ENCODE data around the gene FCHSD2.

FCHSD2 gene

DNA sequence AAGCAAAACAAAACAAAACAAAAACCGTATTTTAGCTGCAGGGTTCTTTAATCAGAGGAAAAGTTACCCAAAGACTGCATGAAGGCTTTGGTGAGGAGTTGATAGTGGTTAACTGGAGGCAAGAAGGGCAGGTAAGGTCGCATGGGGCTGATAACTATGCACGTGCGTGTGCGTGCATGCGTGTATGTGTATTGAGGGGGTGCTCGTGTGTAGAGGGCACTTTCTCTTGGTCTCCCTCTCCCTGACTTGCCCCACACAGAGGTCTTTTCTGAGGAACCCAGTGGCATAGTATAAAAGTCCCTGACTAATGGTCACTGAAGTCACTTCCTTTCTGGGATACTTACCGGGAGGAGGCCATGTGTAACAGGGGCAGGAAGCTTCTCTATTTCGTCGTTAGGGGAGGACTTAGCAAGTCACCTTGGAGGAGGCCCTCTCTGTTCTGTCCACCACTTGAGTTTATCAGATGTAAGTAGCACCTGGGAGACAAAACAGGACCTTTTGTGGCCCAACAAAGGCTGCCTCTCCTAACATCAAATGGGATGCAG, 20.1 kb upstream of the FCHSD2 start:
- H2AFZ ChIP-seq (ENCODE audit: low read length), result no peak overlapping the region
- no peak overlapping the region for H3K4me3 ChIP-seq (ENCODE audit: low read depth, low read length, poor library complexity, severe bottlenecking)
- H3K4me2 ChIP-seq (ENCODE audit: low read length), result no peak overlapping the region
- H3K9ac ChIP-seq (ENCODE audit: low read length), result no peak overlapping the region
- no peaks in the 10 kb centered on the region for H3K9me3 ChIP-seq (ENCODE audit: low read length)
- no peaks in the 10 kb centered on the region for H3K36me3 ChIP-seq (ENCODE audit: insufficient read depth, low read length)
- H3K27me3 ChIP-seq (ENCODE audit: insufficient read depth, low read length), result no peaks in the 10 kb centered on the region
- peak overlapping the region; percentile 36 for H3K27ac ChIP-seq (ENCODE audit: low read depth, low read length, poor library complexity, severe bottlenecking)
- peaks cover 57% of the 10 kb centered on the region for H3K4me1 ChIP-seq (ENCODE audit: insufficient read depth, low read length, severe bottlenecking)
- TF ChIP-seq, protein P1, sequence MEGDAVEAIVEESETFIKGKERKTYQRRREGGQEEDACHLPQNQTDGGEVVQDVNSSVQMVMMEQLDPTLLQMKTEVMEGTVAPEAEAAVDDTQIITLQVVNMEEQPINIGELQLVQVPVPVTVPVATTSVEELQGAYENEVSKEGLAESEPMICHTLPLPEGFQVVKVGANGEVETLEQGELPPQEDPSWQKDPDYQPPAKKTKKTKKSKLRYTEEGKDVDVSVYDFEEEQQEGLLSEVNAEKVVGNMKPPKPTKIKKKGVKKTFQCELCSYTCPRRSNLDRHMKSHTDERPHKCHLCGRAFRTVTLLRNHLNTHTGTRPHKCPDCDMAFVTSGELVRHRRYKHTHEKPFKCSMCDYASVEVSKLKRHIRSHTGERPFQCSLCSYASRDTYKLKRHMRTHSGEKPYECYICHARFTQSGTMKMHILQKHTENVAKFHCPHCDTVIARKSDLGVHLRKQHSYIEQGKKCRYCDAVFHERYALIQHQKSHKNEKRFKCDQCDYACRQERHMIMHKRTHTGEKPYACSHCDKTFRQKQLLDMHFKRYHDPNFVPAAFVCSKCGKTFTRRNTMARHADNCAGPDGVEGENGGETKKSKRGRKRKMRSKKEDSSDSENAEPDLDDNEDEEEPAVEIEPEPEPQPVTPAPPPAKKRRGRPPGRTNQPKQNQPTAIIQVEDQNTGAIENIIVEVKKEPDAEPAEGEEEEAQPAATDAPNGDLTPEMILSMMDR (IDR thresholded peaks at IDR 0.05; ENCODE audit: low read length), result no peak
- no peak for TF ChIP-seq EZH2 (IDR thresholded peaks at IDR 0.05; ENCODE audit: borderline replicate concordance, low read length)
- no peaks in the 10 kb centered on the region for H3K79me2 ChIP-seq (ENCODE audit: insufficient read depth, low read length)
- H3K9me2 ChIP-seq (ENCODE audit: low read depth, low read length), result no peaks in the 10 kb centered on the region
- no peaks in the 10 kb centered on the region for H4K20me1 ChIP-seq (ENCODE audit: insufficient read depth, low read length)
- no peaks in the 10 kb centered on the region for H3F3A ChIP-seq (ENCODE audit: insufficient read depth, low read length)

DNA sequence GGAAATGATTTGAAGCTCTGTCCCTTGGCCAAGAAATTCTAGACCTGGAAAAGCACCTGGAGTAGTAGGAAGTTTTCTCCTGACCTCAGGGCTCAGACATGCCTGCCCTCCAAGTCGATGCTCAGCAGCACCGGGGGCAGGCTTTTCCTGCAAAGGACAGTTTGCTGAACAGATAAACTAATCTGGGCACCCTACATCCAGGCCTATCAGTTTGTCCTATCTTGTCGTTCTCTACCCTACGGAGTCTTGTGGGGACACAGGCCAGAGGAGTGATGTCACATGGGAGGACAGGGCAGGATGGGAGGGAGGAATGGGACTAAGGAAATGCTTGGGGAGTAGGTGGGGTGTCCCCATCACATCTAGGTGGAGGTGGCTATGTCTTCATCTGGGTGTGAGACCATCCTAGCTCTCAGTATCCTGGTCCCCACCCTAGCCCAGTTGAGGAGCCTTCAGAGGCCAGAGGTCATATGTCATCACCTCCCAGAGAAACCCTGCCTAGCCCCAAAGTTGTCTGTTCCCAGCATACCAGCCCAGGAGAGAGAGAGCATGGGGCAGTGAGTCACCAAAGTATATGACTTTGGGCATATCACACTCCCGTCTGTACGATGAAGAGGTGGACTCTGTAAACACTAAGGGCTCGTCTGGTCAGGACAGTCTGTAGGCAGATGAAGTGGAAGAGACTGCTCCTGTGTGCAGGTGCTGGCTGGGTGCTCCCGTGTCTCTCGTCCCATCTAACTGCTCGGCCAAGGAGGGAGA, 18.1 kb upstream of the FCHSD2 start:
- Histone ChIP-seq H3K4me2 (ENCODE audit: low read length) (no peak overlapping the region), H3K9me2 (ENCODE audit: low read depth, low read length) (no peaks in the 10 kb centered on the region), H3K9ac (ENCODE audit: low read length) (no peak overlapping the region), H3K27me3 (ENCODE audit: insufficient read depth, low read length) (no peaks in the 10 kb centered on the region), H3K79me2 (ENCODE audit: insufficient read depth, low read length) (no peaks in the 10 kb centered on the region), H3K27ac (ENCODE audit: low read depth, low read length, poor library complexity, severe bottlenecking) (peak overlapping the region; percentile 6), H3K36me3 (ENCODE audit: insufficient read depth, low read length) (no peaks in the 10 kb centered on the region), H3K4me1 (ENCODE audit: insufficient read depth, low read length, severe bottlenecking) (peaks cover 68% of the 10 kb centered on the region), H3K9me3 (ENCODE audit: low read length) (no peaks in the 10 kb centered on the region), H2AFZ (ENCODE audit: low read length) (no peak overlapping the region), H3K4me3 (ENCODE audit: low read depth, low read length, poor library complexity, severe bottlenecking) (no peak overlapping the region), H4K20me1 (ENCODE audit: insufficient read depth, low read length) (no peaks in the 10 kb centered on the region), H3F3A (ENCODE audit: insufficient read depth, low read length) (no peaks in the 10 kb centered on the region)
- TF ChIP-seq, protein P1 (IDR thresholded peaks at IDR 0.05; ENCODE audit: low read length), result no peak
- no peak for TF ChIP-seq EZH2 (IDR thresholded peaks at IDR 0.05; ENCODE audit: borderline replicate concordance, low read length)

DNA sequence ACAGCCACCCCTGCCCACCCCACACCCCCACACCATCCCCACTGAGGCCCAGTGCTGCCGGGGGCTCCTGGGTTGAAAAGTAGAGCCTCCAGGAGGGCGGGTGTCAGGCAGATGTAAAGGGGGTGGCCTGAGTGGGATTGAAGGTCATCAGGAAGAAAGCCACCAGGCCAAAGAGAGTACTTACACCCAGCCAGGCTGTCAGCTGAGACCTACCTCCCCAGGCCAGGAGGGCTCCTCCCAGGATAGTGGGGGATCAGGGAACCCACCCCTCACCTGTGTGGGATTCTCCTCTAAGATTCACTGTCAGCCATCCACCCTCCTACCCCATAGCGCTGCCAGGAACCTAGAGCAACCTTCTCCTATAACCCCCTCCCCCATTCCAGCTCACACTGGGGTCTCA, 17.2 kb upstream of the FCHSD2 start:
- no peaks in the 10 kb centered on the region for H3K79me2 ChIP-seq (ENCODE audit: insufficient read depth, low read length)
- no peaks in the 10 kb centered on the region for H3K27me3 ChIP-seq (ENCODE audit: insufficient read depth, low read length)
- no peak overlapping the region for H3K27ac ChIP-seq (ENCODE audit: low read depth, low read length, poor library complexity, severe bottlenecking)
- H3F3A ChIP-seq (ENCODE audit: insufficient read depth, low read length), result 0 out of 2 replicates have a peak, but pooled peaks cover 6% of the 10 kb centered on the region
- H3K9me3 ChIP-seq (ENCODE audit: low read length), result no peaks in the 10 kb centered on the region
- no peaks in the 10 kb centered on the region for H4K20me1 ChIP-seq (ENCODE audit: insufficient read depth, low read length)
- no peaks in the 10 kb centered on the region for H3K36me3 ChIP-seq (ENCODE audit: insufficient read depth, low read length)
- no peak overlapping the region for H3K4me3 ChIP-seq (ENCODE audit: low read depth, low read length, poor library complexity, severe bottlenecking)
- no peak for TF ChIP-seq EZH2 (IDR thresholded peaks at IDR 0.05; ENCODE audit: borderline replicate concordance, low read length)
- TF ChIP-seq, protein P1 (IDR thresholded peaks at IDR 0.05; ENCODE audit: low read length), result no peak
- H3K9me2 ChIP-seq (ENCODE audit: low read depth, low read length), result no peaks in the 10 kb centered on the region
- peaks cover 69% of the 10 kb centered on the region for H3K4me1 ChIP-seq (ENCODE audit: insufficient read depth, low read length, severe bottlenecking)
- no peak overlapping the region; the same call in 1 of the 2 replicates for H3K4me2 ChIP-seq (ENCODE audit: low read length)
- H3K9ac ChIP-seq (ENCODE audit: low read length), result no peak overlapping the region
- H2AFZ ChIP-seq (ENCODE audit: low read length), result no peak overlapping the region

All from OCI-LY1 (cell line).